Measurements from ENCODE around the gene CAMTA2.
A peak's percentile ranks its signal among the peaks of the same experiment; 100 is the strongest.
"Not testable (repeated sequence)": the region's sequence is repeated elsewhere in the genome, so short reads cannot be mapped to it uniquely, and the experiment has no call there.

Gene CAMTA2

GRCh38 chr17:5031365-5032082 is 44.0 kb upstream of the CAMTA2 start:
- CTCF ChIA-PET: no interaction called here
- POLR2A ChIA-PET: interaction anchor here (1.1 kb wide), 1 partner anchor 24 kb away, joined by 3 read pairs; no protein-coding TSS in a partner anchor
- peak; percentile 84 for DNase-seq (ENCODE audit: extremely low spot score)
- TF ChIP-seq FOXK2 (IDR thresholded peaks at IDR 0.05) (no peak), ELF4 (IDR thresholded peaks at IDR 0.05) (no peak), SUZ12 (IDR thresholded peaks at IDR 0.05) (no peak), FOXM1 (IDR thresholded peaks at IDR 0.05; ENCODE audit: borderline replicate concordance) (no peak), L3MBTL2 (conservative IDR thresholded peaks at IDR 0.05) (peak; percentile 76), ZNF384 (IDR thresholded peaks at IDR 0.05) (no peak), HDGF (IDR thresholded peaks at IDR 0.05; ENCODE audit: borderline replicate concordance) (no peak), NFRKB (IDR thresholded peaks at IDR 0.05) (no peak)

- ChIA-PET CTCF (interaction anchor here (1.0 kb wide), 1 partner anchor 32 kb away, joined by 4 read pairs; no protein-coding TSS in a partner anchor), POLR2A (interaction anchor here (1.0 kb wide), 1 partner anchor 43 kb away, joined by 5 read pairs; the partner anchor contains the start of gene CAMTA2)
- TF ChIP-seq ZNF384 (IDR thresholded peaks at IDR 0.05): peak; percentile 33; the same call in 1 of the 2 replicates
- not testable (repeated sequence) for DNase-seq (ENCODE audit: extremely low spot score)
Observed at GRCh38 chr17:5030168-5030567, 42.7 kb upstream of the CAMTA2 start.

GRCh38 chr17:5027916-5028315 is 40.4 kb upstream of the CAMTA2 start:
- CTCF ChIA-PET: interaction anchor here (0.6 kb wide), 1 partner anchor 11 kb away, joined by 3 read pairs; no protein-coding TSS in a partner anchor
- no peak for DNase-seq (ENCODE audit: extremely low spot score)
- POLR2A ChIA-PET: interaction anchor here (1.3 kb wide), 1 partner anchor 30 kb away, joined by 4 read pairs; the partner anchor contains the start of genes INCA1 and KIF1C
- no peak for TF ChIP-seq FOXM1 (IDR thresholded peaks at IDR 0.05; ENCODE audit: borderline replicate concordance)
- no peak for TF ChIP-seq FOXK2 (IDR thresholded peaks at IDR 0.05)
- no peak for TF ChIP-seq TARDBP (IDR thresholded peaks at IDR 0.05)
- no peak for TF ChIP-seq CTBP1 (IDR thresholded peaks at IDR 0.05; ENCODE audit: borderline replicate concordance)
- TF ChIP-seq, protein P1, sequence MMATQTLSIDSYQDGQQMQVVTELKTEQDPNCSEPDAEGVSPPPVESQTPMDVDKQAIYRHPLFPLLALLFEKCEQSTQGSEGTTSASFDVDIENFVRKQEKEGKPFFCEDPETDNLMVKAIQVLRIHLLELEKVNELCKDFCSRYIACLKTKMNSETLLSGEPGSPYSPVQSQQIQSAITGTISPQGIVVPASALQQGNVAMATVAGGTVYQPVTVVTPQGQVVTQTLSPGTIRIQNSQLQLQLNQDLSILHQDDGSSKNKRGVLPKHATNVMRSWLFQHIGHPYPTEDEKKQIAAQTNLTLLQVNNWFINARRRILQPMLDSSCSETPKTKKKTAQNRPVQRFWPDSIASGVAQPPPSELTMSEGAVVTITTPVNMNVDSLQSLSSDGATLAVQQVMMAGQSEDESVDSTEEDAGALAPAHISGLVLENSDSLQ (IDR thresholded peaks at IDR 0.05): peak; percentile 37; the same call in 1 of the 2 replicates

DNA sequence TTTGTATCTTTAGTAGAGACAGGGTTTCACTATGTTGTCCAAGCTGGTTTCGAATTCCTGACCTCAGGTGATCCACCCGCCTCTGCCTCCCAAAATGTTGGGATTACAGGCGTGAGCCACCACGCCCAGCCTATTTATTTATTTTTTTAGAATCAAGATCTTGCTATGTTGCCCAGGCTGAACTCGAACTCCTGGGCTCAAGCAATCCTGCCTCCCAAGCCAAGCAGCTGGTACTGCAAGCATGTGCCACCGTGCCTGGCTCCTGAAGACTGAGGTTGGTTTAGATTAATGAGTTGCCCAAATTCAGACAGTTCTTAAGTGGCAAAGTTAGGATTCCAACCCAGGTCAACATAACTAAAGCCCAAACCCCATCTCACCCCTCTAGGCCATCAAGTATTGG is 39.8 kb upstream of the CAMTA2 start:
- TF ChIP-seq SUZ12 (IDR thresholded peaks at IDR 0.05) (no peak), FOXA1 (IDR thresholded peaks at IDR 0.05) (no peak), TARDBP (IDR thresholded peaks at IDR 0.05) (no peak), FOXK2 (IDR thresholded peaks at IDR 0.05) (no peak)
- DNase-seq (ENCODE audit: extremely low spot score): no peak
- CTCF ChIA-PET: no interaction called here
- POLR2A ChIA-PET: no interaction called here

- ChIA-PET CTCF (no interaction called here), POLR2A (no interaction called here)
- no peak for DNase-seq (ENCODE audit: extremely low spot score)
- TF ChIP-seq BHLHE40 (IDR thresholded peaks at IDR 0.05; ENCODE audit: borderline replicate concordance) (no peak), HDGF (IDR thresholded peaks at IDR 0.05; ENCODE audit: borderline replicate concordance) (no peak)
Observed at GRCh38 chr17:5024604-5025003, 37.1 kb upstream of the CAMTA2 start.

GRCh38 chr17:5023588-5024147 is 36.2 kb upstream of the CAMTA2 start:
- ChIA-PET POLR2A (no interaction called here), CTCF (no interaction called here)
- no peak for DNase-seq (ENCODE audit: extremely low spot score)
- no peak for TF ChIP-seq FOXM1 (IDR thresholded peaks at IDR 0.05; ENCODE audit: borderline replicate concordance)
- no peak for TF ChIP-seq TARDBP (IDR thresholded peaks at IDR 0.05)
- no peak for TF ChIP-seq SUZ12 (IDR thresholded peaks at IDR 0.05)
- no peak for TF ChIP-seq ELF4 (IDR thresholded peaks at IDR 0.05)
- no peak for TF ChIP-seq NFRKB (IDR thresholded peaks at IDR 0.05)
- TF ChIP-seq L3MBTL2 (conservative IDR thresholded peaks at IDR 0.05): no peak
- TF ChIP-seq BHLHE40 (IDR thresholded peaks at IDR 0.05; ENCODE audit: borderline replicate concordance): no peak

GRCh38 chr17:5022171-5022711 is 34.8 kb upstream of the CAMTA2 start:
- CTCF ChIA-PET: interaction anchor here (0.8 kb wide), 1 partner anchor 113 kb away, joined by 5 read pairs; no protein-coding TSS in a partner anchor
- TF ChIP-seq CTBP1 (IDR thresholded peaks at IDR 0.05; ENCODE audit: borderline replicate concordance): no peak
- DNase-seq (ENCODE audit: extremely low spot score): no peak
- POLR2A ChIA-PET: no interaction called here

- ChIA-PET POLR2A (no interaction called here), CTCF (no interaction called here)
- no peak for DNase-seq (ENCODE audit: extremely low spot score)
- TF ChIP-seq LEF1 (IDR thresholded peaks at IDR 0.05; ENCODE audit: borderline replicate concordance): no peak
Observed at GRCh38 chr17:5020502-5021023, 33.1 kb upstream of the CAMTA2 start.

DNA sequence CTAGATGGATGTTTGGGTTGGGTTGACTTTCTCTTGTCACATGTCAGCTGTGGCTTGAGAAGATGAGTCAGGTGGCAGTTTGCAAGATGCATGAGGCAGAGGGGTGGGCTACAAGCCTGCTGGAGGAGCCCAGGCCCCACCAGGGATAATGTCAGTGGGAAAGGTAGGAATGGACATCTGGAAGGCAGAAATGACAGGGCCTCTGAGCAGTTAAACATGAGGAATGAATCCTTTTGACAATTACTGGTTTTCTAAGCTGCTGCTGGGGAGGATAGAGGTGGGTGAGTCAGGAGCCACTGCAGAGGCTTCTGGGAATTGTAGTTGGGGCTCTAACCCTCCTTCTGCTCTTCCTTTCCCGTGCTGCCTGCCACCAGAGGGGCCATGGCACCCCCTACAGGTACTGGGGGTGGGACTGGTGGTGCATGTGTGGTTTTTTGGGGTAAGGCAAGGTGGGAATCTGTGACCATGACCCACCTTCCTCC is 32.0 kb upstream of the CAMTA2 start:
- CTCF ChIA-PET: no interaction called here
- POLR2A ChIA-PET: interaction anchor here (1.0 kb wide), 1 partner anchor 36 kb away, joined by 3 read pairs; no protein-coding TSS in a partner anchor
- TF ChIP-seq CTBP1 (IDR thresholded peaks at IDR 0.05; ENCODE audit: borderline replicate concordance): no peak
- no peak for TF ChIP-seq HDGF (IDR thresholded peaks at IDR 0.05; ENCODE audit: borderline replicate concordance)
- TF ChIP-seq SUZ12 (IDR thresholded peaks at IDR 0.05): no peak
- TF ChIP-seq, protein P1 (IDR thresholded peaks at IDR 0.05): no peak
- TF ChIP-seq ELF4 (IDR thresholded peaks at IDR 0.05): no peak
- TF ChIP-seq ARNT (IDR thresholded peaks at IDR 0.05): no peak
- TF ChIP-seq TARDBP (IDR thresholded peaks at IDR 0.05): no peak
- no peak for TF ChIP-seq LEF1 (IDR thresholded peaks at IDR 0.05; ENCODE audit: borderline replicate concordance)
- no peak for TF ChIP-seq ZNF384 (IDR thresholded peaks at IDR 0.05)
- no peak for TF ChIP-seq SP1 (IDR thresholded peaks at IDR 0.05)
- no peak for TF ChIP-seq FOXA1 (IDR thresholded peaks at IDR 0.05)
- TF ChIP-seq FOXM1 (IDR thresholded peaks at IDR 0.05; ENCODE audit: borderline replicate concordance): no peak
- no peak for TF ChIP-seq FOXK2 (IDR thresholded peaks at IDR 0.05)
- no peak for TF ChIP-seq L3MBTL2 (conservative IDR thresholded peaks at IDR 0.05)
- no peak for TF ChIP-seq BHLHE40 (IDR thresholded peaks at IDR 0.05; ENCODE audit: borderline replicate concordance)
- TF ChIP-seq NFRKB (IDR thresholded peaks at IDR 0.05): no peak
- DNase-seq (ENCODE audit: extremely low spot score): peak; percentile 28

All from HEK293T (cell line).